ENCODE data around the gene SMCO1. TPM values are rescaled to one million over a fixed set of nuclear protein-coding genes. Genes with fewer than 3 reads are reported as not detected.
"Not testable (repeated sequence)": the region's sequence is repeated elsewhere in the genome, so short reads cannot be mapped to it uniquely, and the experiment has no call there.

Gene SMCO1
- total RNA-seq, 6 experiments from 2014 or later, result not detected

GRCh38 chr3:196463478-196463756 is 51.7 kb downstream of the SMCO1 start:
- Mint-ChIP-seq H3K36me3 (ENCODE audit: low read depth) (peaks cover 9% of the 10 kb centered on the region; the same call in 1 of the 2 replicates), H3K4me1 (ENCODE audit: low read depth) (no peaks in the 10 kb centered on the region)
- TF ChIP-seq, protein P1, sequence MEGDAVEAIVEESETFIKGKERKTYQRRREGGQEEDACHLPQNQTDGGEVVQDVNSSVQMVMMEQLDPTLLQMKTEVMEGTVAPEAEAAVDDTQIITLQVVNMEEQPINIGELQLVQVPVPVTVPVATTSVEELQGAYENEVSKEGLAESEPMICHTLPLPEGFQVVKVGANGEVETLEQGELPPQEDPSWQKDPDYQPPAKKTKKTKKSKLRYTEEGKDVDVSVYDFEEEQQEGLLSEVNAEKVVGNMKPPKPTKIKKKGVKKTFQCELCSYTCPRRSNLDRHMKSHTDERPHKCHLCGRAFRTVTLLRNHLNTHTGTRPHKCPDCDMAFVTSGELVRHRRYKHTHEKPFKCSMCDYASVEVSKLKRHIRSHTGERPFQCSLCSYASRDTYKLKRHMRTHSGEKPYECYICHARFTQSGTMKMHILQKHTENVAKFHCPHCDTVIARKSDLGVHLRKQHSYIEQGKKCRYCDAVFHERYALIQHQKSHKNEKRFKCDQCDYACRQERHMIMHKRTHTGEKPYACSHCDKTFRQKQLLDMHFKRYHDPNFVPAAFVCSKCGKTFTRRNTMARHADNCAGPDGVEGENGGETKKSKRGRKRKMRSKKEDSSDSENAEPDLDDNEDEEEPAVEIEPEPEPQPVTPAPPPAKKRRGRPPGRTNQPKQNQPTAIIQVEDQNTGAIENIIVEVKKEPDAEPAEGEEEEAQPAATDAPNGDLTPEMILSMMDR (IDR thresholded peaks at IDR 0.05), result no peak

DNA sequence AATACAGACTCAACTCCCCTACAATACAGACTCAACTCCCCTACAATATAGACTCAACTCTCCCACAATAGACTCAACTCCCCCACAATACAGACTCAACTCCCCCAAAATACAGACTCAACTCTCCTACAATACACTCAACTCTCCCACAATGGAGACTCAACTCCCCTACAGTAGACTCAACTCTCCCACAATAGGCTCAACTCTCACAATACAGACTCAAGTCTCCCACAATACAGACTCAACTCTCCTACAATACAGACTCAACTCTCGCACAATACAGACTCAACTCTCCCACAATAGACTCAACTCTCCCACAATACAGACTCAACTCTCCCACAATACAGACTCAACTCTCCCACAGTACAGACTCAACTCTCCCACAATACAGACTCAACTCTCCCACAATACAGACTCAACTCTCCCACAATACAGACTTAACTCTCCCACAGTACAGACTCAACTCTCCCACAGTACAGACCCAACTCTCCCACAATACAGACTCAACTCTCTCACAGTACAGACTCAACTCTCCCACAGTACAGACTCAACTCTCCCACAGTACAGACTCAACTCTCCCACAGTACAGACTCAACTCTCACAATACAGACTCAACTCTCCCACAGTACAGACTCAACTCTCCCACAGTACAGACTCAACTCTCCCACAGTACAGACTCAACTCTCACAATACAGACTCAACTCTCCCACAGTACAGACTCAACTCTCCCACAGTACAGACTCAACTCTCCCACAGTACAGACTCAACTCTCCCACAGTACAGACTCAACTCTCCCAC is 52.3 kb downstream of the SMCO1 start:
- not testable (repeated sequence) for H3K27me3 Mint-ChIP-seq (ENCODE audit: insufficient read depth); H3K36me3 Mint-ChIP-seq (ENCODE audit: low read depth); H3K27ac Mint-ChIP-seq

More at GRCh38 chr3:196463478-196463756, 51.7 kb downstream of the SMCO1 start:
- Mint-ChIP-seq H3K27ac (no peak overlapping the region), H3K27me3 (ENCODE audit: insufficient read depth) (no peaks in the 10 kb centered on the region; the same call in 1 of the 2 replicates), H3K9me3 (no peaks in the 10 kb centered on the region), H3K4me3 (no peak overlapping the region)
- no peak for DNase-seq

GRCh38 chr3:196458063-196458462 is 57.1 kb downstream of the SMCO1 start:
- DNase-seq, result no peak
- H3K4me1 Mint-ChIP-seq (ENCODE audit: low read depth), result peaks cover 5% of the 10 kb centered on the region; the same call in 1 of the 2 replicates
- no peaks in the 10 kb centered on the region for H3K9me3 Mint-ChIP-seq
- no peaks in the 10 kb centered on the region for H3K36me3 Mint-ChIP-seq (ENCODE audit: low read depth)
- H3K27ac Mint-ChIP-seq, result no peak overlapping the region
- TF ChIP-seq, protein P1 (IDR thresholded peaks at IDR 0.05), result no peak
- H3K27me3 Mint-ChIP-seq (ENCODE audit: insufficient read depth), result no peaks in the 10 kb centered on the region; the same call in 1 of the 2 replicates
- H3K4me3 Mint-ChIP-seq, result no peak overlapping the region

More for the DNA sequence above, 52.3 kb downstream of the SMCO1 start:
- H3K9me3 Mint-ChIP-seq; H3K4me1 Mint-ChIP-seq (ENCODE audit: low read depth); DNase-seq; H3K4me3 Mint-ChIP-seq: not testable (repeated sequence)

GRCh38 chr3:196457470-196457869 is 57.7 kb downstream of the SMCO1 start:
- DNase-seq; H3K27me3 Mint-ChIP-seq (ENCODE audit: insufficient read depth); H3K36me3 Mint-ChIP-seq (ENCODE audit: low read depth); H3K9me3 Mint-ChIP-seq; H3K4me1 Mint-ChIP-seq (ENCODE audit: low read depth); H3K4me3 Mint-ChIP-seq; H3K27ac Mint-ChIP-seq: not testable (repeated sequence)
- TF ChIP-seq, protein P1 (IDR thresholded peaks at IDR 0.05), result peak; percentile 10; the same call in 1 of the 2 replicates

Other genes starting within 250 kb of the SMCO1 start
- gene PCYT1A, start 227.6 kb downstream of the SMCO1 start, total RNA-seq (2021; fragmentation: NEBNext Ultra II Directional; extraction: Animal tissue kit (Norgen Biotek cat#: 25700)), result 10 to 100 TPM; 77.2 to 83.0 (median 81.2) TPM
- 10 to 100 TPM; 10.3 to 15.0 (median 13.3) TPM for gene DYNLT2B, start 197.1 kb downstream of the SMCO1 start, total RNA-seq (2021; fragmentation: NEBNext Ultra II Directional; extraction: Animal tissue kit (Norgen Biotek cat#: 25700))
- under 1 TPM in 4 of 6 experiments, not detected in 2; 0.14 to 0.89 (median 0.64) TPM for gene TM4SF19, start 177.0 kb downstream of the SMCO1 start, total RNA-seq (2021; fragmentation: NEBNext Ultra II Directional; extraction: Animal tissue kit (Norgen Biotek cat#: 25700))
- gene UBXN7, start 82.9 kb downstream of the SMCO1 start, total RNA-seq (2021; fragmentation: NEBNext Ultra II Directional; extraction: Animal tissue kit (Norgen Biotek cat#: 25700)), result 10 to 100 TPM; 57.8 to 67.0 (median 62.2) TPM
- gene RNF168, start 11.6 kb downstream of the SMCO1 start, total RNA-seq (2021; fragmentation: NEBNext Ultra II Directional; extraction: Animal tissue kit (Norgen Biotek cat#: 25700)), result 10 to 100 TPM; 11.6 to 16.5 (median 15.5) TPM
- gene WDR53, start 53.2 kb upstream of the SMCO1 start, total RNA-seq (2021; fragmentation: NEBNext Ultra II Directional; extraction: Animal tissue kit (Norgen Biotek cat#: 25700)), result 10 to 100 TPM in 1 of 6 experiments, 1 to 10 TPM in 5; 6.6 to 10.2 (median 9.1) TPM
- 1 to 10 TPM; 7.0 to 9.5 (median 8.1) TPM for gene FBXO45, start 53.3 kb upstream of the SMCO1 start, total RNA-seq (2021; fragmentation: NEBNext Ultra II Directional; extraction: Animal tissue kit (Norgen Biotek cat#: 25700))
- under 1 TPM in 5 of 6 experiments, not detected in 1; 0.07 to 0.23 (median 0.13) TPM for gene NRROS, start 124.3 kb upstream of the SMCO1 start, total RNA-seq (2021; fragmentation: NEBNext Ultra II Directional; extraction: Animal tissue kit (Norgen Biotek cat#: 25700))
- 1 to 10 TPM; 1.9 to 2.6 (median 2.1) TPM for gene CEP19, start 196.9 kb upstream of the SMCO1 start, total RNA-seq (2021; fragmentation: NEBNext Ultra II Directional; extraction: Animal tissue kit (Norgen Biotek cat#: 25700))
- gene PIGX, start 197.0 kb upstream of the SMCO1 start, total RNA-seq (2021; fragmentation: NEBNext Ultra II Directional; extraction: Animal tissue kit (Norgen Biotek cat#: 25700)), result 10 to 100 TPM; 19.6 to 25.0 (median 24.2) TPM
- gene PAK2, start 224.5 kb upstream of the SMCO1 start, total RNA-seq (2021; fragmentation: NEBNext Ultra II Directional; extraction: Animal tissue kit (Norgen Biotek cat#: 25700)), result 10 to 100 TPM; 63.9 to 78.0 (median 69.4) TPM

Data from HFFc6 (cell line).